ENCODE data around the gene WNK1. TPM values are rescaled to one million over a fixed set of nuclear protein-coding genes. Genes with fewer than 3 reads are reported as not detected.

WNK1 gene
- total and polyA plus RNA-seq, 12 donors = 43.5 to 408 (median 304) TPM

DNA sequence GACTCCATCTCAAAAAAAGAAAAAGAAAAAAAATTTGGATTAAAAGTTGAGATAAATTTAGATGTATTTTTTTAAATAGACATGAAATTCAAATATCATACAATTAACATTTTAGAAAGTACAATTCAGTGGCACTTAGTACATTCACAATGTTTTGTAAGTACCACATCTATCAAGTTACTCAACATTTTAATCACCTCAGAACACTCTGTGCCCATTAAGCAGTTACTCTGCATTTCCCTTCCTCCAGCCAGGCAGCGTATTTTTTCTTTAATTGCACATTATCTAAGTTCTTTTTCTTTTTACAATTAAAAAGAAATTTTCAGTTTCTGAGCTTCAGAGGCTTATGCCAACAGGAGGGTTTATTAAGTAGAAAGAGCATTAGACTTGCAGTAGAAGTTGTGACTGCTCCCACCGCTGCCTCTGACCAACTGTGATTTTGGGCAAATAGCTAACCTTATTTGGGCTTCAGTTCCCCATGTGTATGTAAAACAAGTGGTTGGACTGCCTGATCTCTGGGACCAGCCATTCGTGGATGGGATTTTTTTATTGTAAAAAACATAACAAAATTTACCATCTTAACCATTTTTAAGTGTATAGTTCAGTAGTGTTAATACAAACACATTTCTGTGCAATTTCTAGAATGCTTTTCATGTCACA lies 65.7 kb downstream of the WNK1 start:
- no peak for DNase-seq
- TF ChIP-seq, protein P1, sequence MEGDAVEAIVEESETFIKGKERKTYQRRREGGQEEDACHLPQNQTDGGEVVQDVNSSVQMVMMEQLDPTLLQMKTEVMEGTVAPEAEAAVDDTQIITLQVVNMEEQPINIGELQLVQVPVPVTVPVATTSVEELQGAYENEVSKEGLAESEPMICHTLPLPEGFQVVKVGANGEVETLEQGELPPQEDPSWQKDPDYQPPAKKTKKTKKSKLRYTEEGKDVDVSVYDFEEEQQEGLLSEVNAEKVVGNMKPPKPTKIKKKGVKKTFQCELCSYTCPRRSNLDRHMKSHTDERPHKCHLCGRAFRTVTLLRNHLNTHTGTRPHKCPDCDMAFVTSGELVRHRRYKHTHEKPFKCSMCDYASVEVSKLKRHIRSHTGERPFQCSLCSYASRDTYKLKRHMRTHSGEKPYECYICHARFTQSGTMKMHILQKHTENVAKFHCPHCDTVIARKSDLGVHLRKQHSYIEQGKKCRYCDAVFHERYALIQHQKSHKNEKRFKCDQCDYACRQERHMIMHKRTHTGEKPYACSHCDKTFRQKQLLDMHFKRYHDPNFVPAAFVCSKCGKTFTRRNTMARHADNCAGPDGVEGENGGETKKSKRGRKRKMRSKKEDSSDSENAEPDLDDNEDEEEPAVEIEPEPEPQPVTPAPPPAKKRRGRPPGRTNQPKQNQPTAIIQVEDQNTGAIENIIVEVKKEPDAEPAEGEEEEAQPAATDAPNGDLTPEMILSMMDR (IDR thresholded peaks at IDR 0.05) = no peak
- Histone ChIP-seq H3K27me3 (no peaks in the 10 kb centered on the region), H3K27ac (peak overlapping the region in 3 of 10 donors; percentile 1 to 30 (median 20)), H3K4me3 (no peak overlapping the region), H3K9me3 (peaks cover 0 to 7% (median 0%) of the 10 kb centered on the region in 11 donors), H3K4me1 (peaks cover 0 to 43% (median 21%) of the 10 kb centered on the region in 9 donors), H3K36me3 (peaks cover 0 to 45% (median 4%) of the 10 kb centered on the region in 9 donors)
- no peak for ATAC-seq
- WGBS, 2 donors = 79 to 81% methylated on average over 3 of the region's 3 CpGs
- intact Hi-C loops (cut with DNase I) = loop anchor here in 8 of 10 donors (5.0 to 10.0 kb wide), 9 partner anchors 53 to 777 kb away; partner anchors contain the start of genes RAD52 (in 2 of the 8), FBXL14 (in 1 of the 8) and WNK1 (in 1 of the 8)

DNA sequence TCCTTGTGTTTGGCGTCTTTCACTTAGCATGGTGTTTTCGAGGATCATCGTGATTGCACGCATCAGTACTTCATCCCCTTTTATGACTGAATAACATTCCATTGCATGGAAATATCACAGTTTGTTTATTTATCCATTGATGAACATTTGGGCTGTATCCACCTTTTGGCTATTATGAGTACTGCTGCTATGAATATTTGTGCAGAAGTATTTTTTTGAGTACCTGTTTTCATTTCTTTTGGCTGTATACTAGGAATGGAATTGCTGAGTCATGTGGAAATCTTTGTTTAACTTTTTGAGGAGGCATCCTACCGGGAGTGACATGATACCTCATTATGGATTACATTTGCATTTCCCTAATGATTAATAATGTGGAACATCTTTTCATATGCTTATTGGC lies 66.4 kb downstream of the WNK1 start:
- H3K27ac ChIP-seq = peak overlapping the region in 3 of 10 donors; percentile 1 to 30 (median 16)
- ATAC-seq (no peak), DNase-seq (no peak)
- no peak overlapping the region for H3K4me3 ChIP-seq
- peaks cover 0 to 13% (median 0%) of the 10 kb centered on the region in 11 donors for H3K9me3 ChIP-seq
- TF ChIP-seq, protein P1 (IDR thresholded peaks at IDR 0.05) = peak in 1 of 9 donors; percentile 6
- peaks cover 0 to 38% (median 21%) of the 10 kb centered on the region in 9 donors for H3K4me1 ChIP-seq
- peaks cover 0 to 43% (median 4%) of the 10 kb centered on the region in 9 donors for H3K36me3 ChIP-seq
- H3K27me3 ChIP-seq = no peaks in the 10 kb centered on the region
- intact Hi-C loops (cut with DNase I) = loop anchor here in 8 of 10 donors (5.0 to 10.0 kb wide), 9 partner anchors 54 to 776 kb away; partner anchors contain the start of genes RAD52 (in 2 of the 8), FBXL14 (in 1 of the 8) and WNK1 (in 1 of the 8)
- WGBS, 2 donors = 41 to 60% methylated on average over 5 of the region's 5 CpGs

DNA sequence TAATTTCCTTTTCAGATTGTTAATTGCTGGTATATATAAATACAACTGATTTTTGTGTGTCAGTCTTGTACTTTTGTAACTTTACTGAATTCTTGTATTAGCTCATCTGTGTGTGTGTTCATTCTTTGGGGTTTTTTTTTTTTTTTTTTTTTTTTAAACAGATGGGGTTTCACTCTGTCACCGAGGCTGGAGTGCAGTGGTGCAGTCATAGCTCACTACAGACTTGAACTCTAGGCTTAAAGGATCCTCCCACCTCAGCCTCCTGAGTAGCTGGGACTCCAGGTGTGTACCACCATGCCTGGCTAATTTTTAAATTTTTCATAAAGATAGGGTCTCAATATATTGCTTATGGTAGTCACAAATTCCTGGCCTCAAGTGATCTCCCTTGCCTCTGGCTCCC lies 68.0 kb downstream of the WNK1 start:
- intact Hi-C loops (cut with DNase I) = no loop called here
- DNase-seq = no peak
- Histone ChIP-seq H3K27ac (no peak overlapping the region), H3K27me3 (no peaks in the 10 kb centered on the region), H3K9me3 (peaks cover 0 to 13% (median 0%) of the 10 kb centered on the region in 11 donors), H3K4me1 (peaks cover 0 to 47% (median 21%) of the 10 kb centered on the region in 9 donors), H3K4me3 (no peak overlapping the region), H3K36me3 (peaks cover 0 to 28% (median 1%) of the 10 kb centered on the region in 9 donors)
- 70 to 94% methylated on average over 1 of the region's 1 CpG for WGBS, 2 donors
- TF ChIP-seq, protein P1 (IDR thresholded peaks at IDR 0.05) = no peak
- no peak for ATAC-seq

DNA sequence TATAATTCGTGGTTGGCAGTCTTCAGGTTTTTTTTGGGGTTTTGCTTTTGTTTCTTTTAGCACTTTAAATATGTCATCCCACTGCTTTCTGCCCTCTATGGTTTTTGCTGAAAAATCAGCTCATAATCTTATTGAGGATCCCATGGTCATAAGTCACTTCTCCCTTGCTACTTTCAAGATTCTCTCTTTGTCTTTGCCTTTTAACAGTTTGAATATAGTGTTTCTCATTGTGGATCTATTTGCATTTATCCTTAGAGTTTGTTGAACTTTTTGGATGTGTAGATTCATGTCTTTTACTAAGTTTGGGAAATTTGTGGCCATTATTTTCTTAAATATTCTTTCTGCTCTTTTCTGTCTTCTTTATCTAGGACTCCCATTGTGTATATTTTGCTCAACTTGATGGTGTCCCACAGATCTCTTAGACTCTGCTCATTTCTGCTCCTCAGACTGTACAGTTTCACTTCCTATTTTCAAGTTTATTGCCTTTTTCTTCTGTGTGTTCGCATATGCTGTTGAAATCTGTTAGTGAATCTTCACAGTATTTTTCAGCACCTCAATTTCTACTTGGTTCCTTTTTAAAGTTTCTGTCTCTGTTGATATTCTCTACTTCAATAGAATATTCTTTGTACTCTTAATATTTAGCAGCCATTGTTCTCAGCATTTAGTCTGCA lies 70.8 kb downstream of the WNK1 start:
- WGBS, 2 donors = 88 to 90% methylated on average over 2 of the region's 2 CpGs
- Histone ChIP-seq H3K4me3 (no peak overlapping the region), H3K4me1 (peaks cover 0 to 43% (median 28%) of the 10 kb centered on the region in 9 donors), H3K27me3 (no peaks in the 10 kb centered on the region), H3K27ac (peak overlapping the region in 1 of 10 donors; percentile 32), H3K9me3 (peaks cover 0 to 13% (median 0%) of the 10 kb centered on the region in 11 donors), H3K36me3 (peaks cover 0 to 17% (median 8%) of the 10 kb centered on the region in 9 donors)
- TF ChIP-seq, protein P1 (IDR thresholded peaks at IDR 0.05) = no peak
- DNase-seq (no peak), ATAC-seq (no peak)
- intact Hi-C loops (cut with DNase I) = no loop called here
